ENCODE data around the gene EDAR. TPM values are rescaled to one million over a fixed set of nuclear protein-coding genes. Genes with fewer than 3 reads are reported as not detected.
A peak's percentile ranks its signal among the peaks of the same experiment; 100 is the strongest.

EDAR gene
- total RNA-seq, 1 donor from 2014 or later, result not detected

DNA sequence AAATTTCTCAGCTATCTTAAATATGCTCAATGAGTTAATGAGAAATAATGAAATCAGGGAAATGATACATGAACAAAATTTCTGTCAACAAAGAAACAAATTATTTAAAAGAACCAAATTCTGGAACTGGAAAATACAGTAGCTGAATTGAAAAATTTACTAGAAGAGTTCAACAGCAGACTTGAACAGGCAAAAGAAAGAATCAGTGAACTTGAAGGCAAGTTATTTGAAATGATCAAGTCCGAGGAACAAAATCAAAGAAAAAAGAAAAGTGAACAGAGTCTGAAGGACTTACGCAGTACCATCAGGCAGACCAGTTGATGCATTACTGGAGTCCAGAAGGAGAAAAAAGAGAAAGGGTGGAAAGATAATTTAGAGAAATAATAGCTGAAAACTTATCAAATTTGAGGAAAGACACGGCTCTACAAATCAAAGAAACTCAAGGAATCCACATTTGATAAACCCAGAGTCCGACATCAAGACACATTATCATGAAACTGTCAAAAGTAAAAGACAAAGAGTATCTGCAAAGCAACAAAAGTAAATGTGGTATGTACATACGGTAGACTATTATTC is 118.9 kb downstream of the EDAR start:
- DNase-seq (ENCODE audit: low read depth), result peak; percentile 6

DNA sequence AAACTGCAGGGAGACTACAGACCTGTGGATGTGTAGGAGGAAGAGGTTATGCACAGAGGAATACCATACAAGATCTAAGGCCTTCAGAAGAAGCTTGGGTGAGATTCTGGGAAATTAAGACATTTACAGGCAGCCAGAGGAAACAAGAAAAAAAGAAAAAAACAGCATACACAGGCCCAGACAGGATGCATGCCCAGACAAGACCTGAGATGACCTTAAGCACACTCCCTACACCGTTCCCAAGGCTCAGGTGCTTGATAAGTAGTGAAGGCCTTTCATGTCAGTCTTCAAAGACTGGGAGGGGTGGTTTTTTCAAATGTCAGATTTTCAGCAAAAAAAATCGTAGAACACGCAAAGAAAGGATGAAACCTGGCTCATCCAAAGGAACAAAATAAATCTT is 119.5 kb downstream of the EDAR start:
- DNase-seq (ENCODE audit: low read depth), result no peak

DNA sequence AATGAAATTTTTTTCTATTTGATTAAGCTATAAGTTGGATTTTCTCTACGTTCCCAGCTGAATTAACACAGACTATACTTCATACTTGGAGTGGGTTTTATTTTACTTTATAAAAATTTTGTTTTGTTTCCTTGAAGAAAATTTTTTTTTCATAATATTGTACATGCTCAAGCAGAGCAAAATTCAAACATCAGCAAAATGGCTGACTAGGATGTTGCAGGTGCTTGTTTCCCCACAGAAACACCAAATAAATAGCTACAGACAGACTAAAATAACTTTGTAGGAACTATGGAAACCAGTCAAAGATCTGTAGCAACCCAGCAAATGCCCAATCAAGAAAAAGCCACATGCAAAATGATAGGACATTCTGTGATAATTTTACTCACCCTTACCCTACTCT is 120.1 kb downstream of the EDAR start:
- DNase-seq (ENCODE audit: low read depth), result no peak

DNA sequence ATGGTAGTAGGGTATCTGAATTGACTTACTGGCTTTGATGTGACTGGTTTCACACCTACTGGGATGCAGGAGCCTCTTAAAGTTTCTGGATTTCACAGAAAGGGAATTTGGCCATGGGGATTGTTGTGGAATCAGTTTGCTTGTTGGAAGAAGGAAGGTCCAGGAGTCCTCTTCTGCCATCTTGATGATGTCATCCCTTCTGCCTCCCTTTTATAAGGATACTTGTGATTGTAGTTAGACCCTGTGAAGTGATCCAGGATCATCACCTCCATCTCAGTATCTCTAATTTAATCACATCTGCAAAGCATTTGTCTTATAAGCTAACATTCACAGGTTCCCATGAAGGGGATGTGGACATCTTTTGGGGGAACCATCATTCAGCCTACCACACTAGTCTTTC is 123.0 kb downstream of the EDAR start:
- no peak for DNase-seq (ENCODE audit: low read depth)

DNA sequence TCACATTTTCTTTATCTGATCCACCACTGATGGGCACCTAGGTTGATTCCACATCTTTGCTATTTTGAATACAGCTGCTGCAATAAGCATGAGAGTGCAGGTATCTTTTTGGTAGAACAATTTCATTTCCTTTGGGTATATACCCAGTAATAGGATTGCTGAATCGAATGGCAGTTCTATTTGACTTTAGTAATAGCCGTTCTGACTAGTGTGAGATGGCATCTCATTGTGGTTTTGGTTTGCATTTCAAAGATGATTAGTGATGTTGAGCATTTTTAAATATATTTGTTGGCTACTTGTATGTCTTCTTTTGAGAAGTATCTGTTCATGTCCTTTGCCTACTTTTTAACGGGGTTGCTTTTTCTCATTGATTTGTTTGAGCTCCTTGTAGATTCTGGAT is 130.1 kb downstream of the EDAR start:
- peak; percentile 51 for DNase-seq (ENCODE audit: low read depth)

DNA sequence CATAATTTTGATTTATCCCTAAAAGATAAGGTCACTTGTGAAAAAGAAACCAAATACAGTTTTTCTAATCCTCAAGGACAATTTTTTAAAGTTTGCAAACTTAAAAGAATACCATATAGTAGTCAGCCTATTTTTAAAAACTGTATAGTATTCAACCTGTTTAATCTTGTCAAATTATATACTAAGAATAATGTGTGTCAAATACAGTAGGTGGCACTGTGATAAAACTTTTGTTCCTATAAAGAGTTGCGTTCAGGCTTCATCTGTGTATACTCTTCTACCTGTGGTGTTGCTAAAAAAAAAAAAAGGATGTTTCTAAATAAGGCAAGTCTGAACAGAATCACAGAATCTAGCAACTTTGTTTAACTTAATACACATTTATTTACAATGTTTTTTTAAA is 133.8 kb downstream of the EDAR start:
- peak; percentile 12 for DNase-seq (ENCODE audit: low read depth)

DNA sequence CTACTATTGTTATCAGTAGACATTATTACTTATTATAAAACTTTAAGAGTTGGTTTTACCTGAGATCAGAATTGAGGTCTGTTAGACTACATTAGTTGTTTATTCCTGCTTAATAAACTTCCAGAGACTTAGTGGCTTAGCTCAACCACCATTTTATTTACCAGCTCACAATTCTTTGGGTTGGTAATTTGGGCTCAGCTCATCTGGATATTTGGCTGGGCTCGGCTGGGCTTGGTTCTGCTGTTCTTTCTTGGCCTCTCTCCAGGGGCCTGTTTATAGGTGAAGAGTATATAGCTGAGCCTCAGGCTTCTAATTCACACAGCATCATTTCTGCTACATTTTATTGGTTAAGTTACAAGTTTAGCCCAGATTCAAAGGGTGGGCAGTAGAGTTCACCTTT is 134.5 kb downstream of the EDAR start:
- no peak for DNase-seq (ENCODE audit: low read depth)

DNA sequence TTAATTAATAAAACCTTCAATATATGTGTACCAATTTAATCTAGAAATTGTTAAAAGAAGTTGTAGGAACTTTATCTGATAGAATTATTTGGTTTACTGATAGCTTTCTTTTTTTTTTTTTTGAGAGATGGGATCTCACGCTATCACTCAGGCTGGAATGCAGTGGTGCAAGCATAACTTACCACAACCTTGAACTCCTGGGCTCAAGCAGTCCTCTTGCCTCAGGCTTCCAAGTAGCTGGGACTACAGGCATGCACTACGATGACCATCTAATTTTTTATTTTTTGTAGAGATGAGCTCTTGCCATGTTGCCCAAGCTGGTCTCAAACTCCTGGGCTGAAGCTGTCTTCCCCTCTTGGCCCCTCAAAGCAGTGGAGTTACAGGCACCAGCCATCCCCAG is 135.6 kb downstream of the EDAR start:
- DNase-seq (ENCODE audit: low read depth), result peak; percentile 11

DNA sequence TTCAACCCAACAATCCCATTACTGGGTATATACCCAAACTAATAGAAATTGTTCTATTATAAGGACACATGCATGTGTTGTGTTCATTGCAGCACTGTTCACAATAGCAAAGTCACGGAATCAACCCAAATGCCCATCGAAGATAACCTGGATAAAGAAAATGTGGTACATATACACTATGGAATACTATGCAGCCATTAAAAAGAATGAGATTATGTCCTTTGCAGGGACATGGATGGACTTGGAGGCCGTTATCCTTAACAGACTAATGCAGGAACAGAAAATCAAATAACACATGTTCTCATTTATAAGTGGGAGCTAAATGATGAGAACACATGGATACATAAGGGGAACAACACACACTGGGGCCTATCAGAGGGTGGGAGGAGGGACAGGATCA is 136.6 kb downstream of the EDAR start:
- no peak for DNase-seq (ENCODE audit: low read depth)

DNA sequence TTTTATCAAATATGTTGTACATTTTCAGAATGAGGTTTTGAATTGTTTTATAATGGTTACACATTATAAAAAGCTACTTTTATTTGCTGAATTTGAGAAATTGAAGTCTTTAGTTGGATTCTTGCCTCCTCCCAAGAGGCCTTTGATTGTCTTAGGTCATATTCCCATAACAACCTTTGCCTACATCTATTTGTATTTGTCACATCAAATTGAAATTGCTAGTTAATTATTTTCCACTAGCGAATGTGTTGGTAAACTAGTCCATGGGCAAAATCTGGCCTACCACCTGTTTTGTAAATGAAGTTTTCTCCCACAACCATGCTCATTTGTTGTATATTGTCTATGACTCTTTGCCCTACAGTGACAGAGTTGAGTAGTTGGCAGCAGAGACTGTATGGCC is 142.0 kb downstream of the EDAR start:
- DNase-seq (ENCODE audit: low read depth), result no peak

DNA sequence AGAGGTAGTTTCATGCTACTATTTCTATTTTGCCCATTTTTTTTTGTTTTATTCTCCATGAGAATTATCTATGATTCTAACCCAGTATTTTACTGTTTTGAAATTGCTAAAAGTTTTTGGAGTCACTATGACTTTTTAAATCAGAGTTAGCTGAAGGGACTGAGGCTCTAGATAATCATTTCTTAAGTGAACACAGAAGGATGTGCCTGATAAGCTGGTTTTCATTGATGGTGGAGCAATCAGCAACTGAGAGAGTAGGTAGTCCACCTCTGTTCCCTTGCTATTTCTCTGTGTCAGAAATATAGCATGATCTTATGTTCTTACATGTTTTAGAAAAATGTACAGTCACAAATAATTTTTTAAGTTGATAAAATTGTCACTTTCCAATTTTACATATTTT is 143.1 kb downstream of the EDAR start:
- no peak for DNase-seq (ENCODE audit: low read depth)

Other genes starting within 250 kb of the EDAR start
- 3.4 and 3.7 TPM in 2 replicates for gene CCDC138, start 202.4 kb downstream of the EDAR start, total RNA-seq
- 5.1 and 5.3 TPM in 2 replicates for gene SH3RF3, start 140.0 kb upstream of the EDAR start, total RNA-seq